ENCODE data around the gene FAM219A. TPM values are rescaled to one million over a fixed set of nuclear protein-coding genes. Genes with fewer than 3 reads are reported as not detected.

The FAM219A gene
- polyA plus RNA-seq, 3 donors: 0.61 to 15.3 (median 1.2) TPM

- 80% methylated on average over 1 of the region's 3 CpGs for WGBS (ENCODE audit: insufficient coverage)
- no peak for TF ChIP-seq CTCF (IDR thresholded peaks at IDR 0.05)
- H3K4me1 Mint-ChIP-seq: peaks cover 8% of the 10 kb centered on the region
Observed at GRCh38 chr9:34451545-34451944, 6.8 kb downstream of the FAM219A start.

GRCh38 chr9:34451135-34451534 is 7.2 kb downstream of the FAM219A start:
- Histone ChIP-seq H3K9me3 (replicated peaks in 1 of 2; ENCODE audit: control insufficient read depth in 1 of 2, insufficient read depth in 1 of 2, low read length in 2 of 2) (no peaks in the 10 kb centered on the region), H3K4me2 (replicated peaks; ENCODE audit: extremely low read depth, low read length, poor library complexity, severe bottlenecking) (no peak overlapping the region), H3K27ac (ENCODE audit: low read depth in 1 of 2, low read length in 2 of 2) (no peak overlapping the region), H3K9ac (ENCODE audit: insufficient read depth, low read length, poor library complexity, severe bottlenecking) (no peak overlapping the region), H3K4me1 (ENCODE audit: control insufficient read depth in 1 of 2, insufficient read depth in 2 of 2, low read length in 2 of 2) (peaks cover 4 to 5% of the 10 kb centered on the region in 2 donors), H3K27me3 (ENCODE audit: control insufficient read depth in 2 of 2, insufficient read depth in 2 of 2, low read length in 2 of 2) (no peaks in the 10 kb centered on the region), H3K36me3 (replicated peaks in 1 of 2; ENCODE audit: control insufficient read depth in 1 of 2, insufficient read depth in 2 of 2, low read length in 2 of 2) (no peaks in the 10 kb centered on the region), H3K4me3 (replicated peaks in 1 of 3; ENCODE audit: low read depth in 2 of 3, low read length in 3 of 3) (no peak overlapping the region), H2AFZ (ENCODE audit: insufficient read depth, low read depth, low read length, poor library complexity, severe bottlenecking) (no peak overlapping the region), H4K20me1 (ENCODE audit: insufficient read depth, low read length) (peaks cover 71% of the 10 kb centered on the region), H3K79me2 (ENCODE audit: insufficient read depth, low read length) (peaks cover 5% of the 10 kb centered on the region)
- Mint-ChIP-seq H3K27ac (no peak overlapping the region), H3K4me3 (no peak overlapping the region), H3K9me3 (no peaks in the 10 kb centered on the region), H3K27me3 (ENCODE audit: low read depth in 3 of 3) (no peaks in the 10 kb centered on the region), H3K36me3 (peaks cover 0 to 3% of the 10 kb centered on the region in 2 donors), H3K4me1 (peaks cover 4% of the 10 kb centered on the region)
- intact Hi-C loops (cut with micrococcal nuclease): loop anchor here in 1 of 2 donors (10.0 kb wide), 1 partner anchor 164 kb away; the partner anchor contains the start of gene RPP25L
- no peak for TF ChIP-seq CTCF (IDR thresholded peaks at IDR 0.05)
- DNase-seq: no peak
- 86% methylated on average over 2 of the region's 2 CpGs for WGBS (ENCODE audit: insufficient coverage)

More at GRCh38 chr9:34451545-34451944, 6.8 kb downstream of the FAM219A start:
- Histone ChIP-seq H3K9ac (ENCODE audit: insufficient read depth, low read length, poor library complexity, severe bottlenecking) (no peak overlapping the region), H3K4me2 (replicated peaks; ENCODE audit: extremely low read depth, low read length, poor library complexity, severe bottlenecking) (no peak overlapping the region), H3K27ac (ENCODE audit: low read depth in 1 of 2, low read length in 2 of 2) (no peak overlapping the region), H3K4me3 (replicated peaks in 1 of 3; ENCODE audit: low read depth in 2 of 3, low read length in 3 of 3) (no peak overlapping the region), H3K9me3 (replicated peaks in 1 of 2; ENCODE audit: control insufficient read depth in 1 of 2, insufficient read depth in 1 of 2, low read length in 2 of 2) (no peaks in the 10 kb centered on the region), H3K36me3 (replicated peaks in 1 of 2; ENCODE audit: control insufficient read depth in 1 of 2, insufficient read depth in 2 of 2, low read length in 2 of 2) (no peaks in the 10 kb centered on the region), H2AFZ (ENCODE audit: insufficient read depth, low read depth, low read length, poor library complexity, severe bottlenecking) (no peak overlapping the region), H4K20me1 (ENCODE audit: insufficient read depth, low read length) (peaks cover 70% of the 10 kb centered on the region), H3K79me2 (ENCODE audit: insufficient read depth, low read length) (peaks cover 5% of the 10 kb centered on the region), H3K27me3 (ENCODE audit: control insufficient read depth in 2 of 2, insufficient read depth in 2 of 2, low read length in 2 of 2) (no peaks in the 10 kb centered on the region), H3K4me1 (ENCODE audit: control insufficient read depth in 1 of 2, insufficient read depth in 2 of 2, low read length in 2 of 2) (peaks cover 9% of the 10 kb centered on the region in 2 donors)
- Mint-ChIP-seq H3K4me3 (no peak overlapping the region), H3K36me3 (peaks cover 0 to 3% of the 10 kb centered on the region in 2 donors), H3K9me3 (no peaks in the 10 kb centered on the region), H3K27ac (no peak overlapping the region), H3K27me3 (ENCODE audit: low read depth in 3 of 3) (no peaks in the 10 kb centered on the region)
- intact Hi-C loops (cut with micrococcal nuclease): loop anchor here in 1 of 2 donors (10.0 kb wide), 1 partner anchor 163 kb away; the partner anchor contains the start of gene RPP25L
- DNase-seq: no peak

All from CD14-positive monocyte (primary cell).